Stimulated activated CD8-positive, alpha-beta memory T cell treated with anti-CD3 and anti-CD28 coated beads, Interleukin-12 subunit alpha, Interleukin-12 subunit beta, amount 100 ng/mL, for 24 hours (primary cell): ENCODE results near the gene ACAP3.

Source experiments
- DNase-seq: peaks from one replicate; pipeline ENCODE4 v3.0.0-alpha.2; 2020; ENCODE audit errors: extremely low read depth

Gene ACAP3

GRCh38 chr1:1302951-1303509, 4.7 kb downstream of the ACAP3 start:
- no peak for DNase-seq

- no peak for DNase-seq
These were observed 5.7 kb downstream of the ACAP3 start for GRCh38 chr1:1302006-1302430.

- no peak for DNase-seq
These were observed 7.4 kb downstream of the ACAP3 start for GRCh38 chr1:1300352-1300739.

GRCh38 chr1:1299686-1300351, 7.9 kb downstream of the ACAP3 start:
- no peak for DNase-seq

- DNase-seq: no peak
These were observed 8.7 kb downstream of the ACAP3 start for GRCh38 chr1:1298861-1299685.

GRCh38 chr1:1297802-1298424, 9.8 kb downstream of the ACAP3 start:
- DNase-seq: no peak

- no peak for DNase-seq
These were observed 11.4 kb downstream of the ACAP3 start for GRCh38 chr1:1296070-1297061.

- no peak for DNase-seq
These were observed 12.4 kb downstream of the ACAP3 start for GRCh38 chr1:1295154-1295923.

GRCh38 chr1:1294250-1294890, 13.4 kb downstream of the ACAP3 start:
- DNase-seq: no peak

GRCh38 chr1:1293263-1294249, 14.2 kb downstream of the ACAP3 start:
- no peak for DNase-seq

GRCh38 chr1:1292851-1293250, 14.9 kb downstream of the ACAP3 start:
- DNase-seq: no peak

GRCh38 chr1:1292442-1292779, 15.3 kb downstream of the ACAP3 start:
- no peak for DNase-seq

GRCh38 chr1:1291548-1292441, 15.9 kb downstream of the ACAP3 start:
- no peak for DNase-seq

- DNase-seq: no peak
These were observed 16.7 kb downstream of the ACAP3 start for GRCh38 chr1:1291023-1291528.

GRCh38 chr1:1290238-1290731, 17.4 kb downstream of the ACAP3 start:
- DNase-seq: no peak

GRCh38 chr1:1287288-1288110, 20.2 kb downstream of the ACAP3 start:
- DNase-seq: no peak
